ENCODE results near the gene CAPSL.

DNA sequence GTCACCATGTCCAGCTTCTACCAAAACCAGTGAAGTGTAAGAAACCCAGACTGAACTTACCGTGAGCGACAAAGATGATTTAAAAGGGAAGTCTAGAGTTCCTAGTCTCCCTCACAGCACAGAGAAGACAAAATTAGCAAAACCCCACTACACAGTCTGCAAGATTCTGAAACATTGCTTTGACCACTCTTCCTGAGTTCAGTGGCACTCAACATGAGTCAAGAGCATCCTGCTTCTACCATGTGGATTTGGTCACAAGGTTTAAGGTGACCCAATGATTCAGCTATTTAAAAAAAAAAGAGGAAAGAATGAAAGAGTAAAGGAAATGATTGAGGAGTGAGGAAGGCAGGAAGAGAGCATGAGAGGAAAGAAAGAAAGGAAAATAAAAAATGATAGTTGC, 62.0 kb downstream of the CAPSL start:
- TF ChIP-seq EZH2 (IDR thresholded peaks at IDR 0.05; ENCODE audit: insufficient read depth, poor library complexity, severe bottlenecking) (no peak), EZH2phosphoT487 (IDR thresholded peaks at IDR 0.05; ENCODE audit: insufficient read depth, low read depth) (no peak)
